Neural cell (in vitro differentiated cells): Measurements from ENCODE around the gene FBXW8. TPM values are rescaled to one million over a fixed set of nuclear protein-coding genes. Genes with fewer than 3 reads are reported as not detected.

Source experiments
- H2AFZ ChIP-seq: fragments of 200-600, 300-800 bp; sonication (generic), shearing (Covaris generic); 2 replicates; pipeline ENCODE4 v1.6.0; 2014; ENCODE audit warnings: low read depth, mild to moderate bottlenecking, antibody characterized with exemption, low read length, moderate library complexity
- H3F3A ChIP-seq: fragments of 200-600 bp; shearing (Covaris generic); 2 replicates; pipeline ENCODE4 v1.6.1; 2016; ENCODE audit warnings: mild to moderate bottlenecking, moderate library complexity, mixed read lengths, antibody characterized with exemption, low read length; ENCODE audit not compliant: insufficient read depth, poor library complexity, severe bottlenecking
- H3K27ac ChIP-seq: fragments of 200-600, 300-800 bp; sonication (generic), shearing (Covaris generic); 2 replicates; pipeline ENCODE4 v1.5.1; 2014; ENCODE audit warnings: mild to moderate bottlenecking, low read length, moderate library complexity
- H3K27me3 ChIP-seq: fragments of 300-800, 200-600 bp; sonication (generic), shearing (Covaris generic); 2 replicates; pipeline ENCODE4 v1.6.0; 2014; ENCODE audit warnings: mild to moderate bottlenecking, low read depth, low read length, moderate library complexity; ENCODE audit not compliant: insufficient read depth
- H3K36me3 ChIP-seq: fragments of 300-800, 200-600 bp; sonication (generic), shearing (Covaris generic); 2 replicates; pipeline ENCODE4 v1.5.1; 2014; ENCODE audit warnings: mild to moderate bottlenecking, antibody characterized with exemption, low read length, moderate library complexity; ENCODE audit not compliant: insufficient read depth
- H3K4me2 ChIP-seq: fragments of 300-800, 200-600 bp; sonication (generic), shearing (Covaris generic); 2 replicates; pipeline ENCODE4 v1.6.0; 2014; ENCODE audit warnings: mild to moderate bottlenecking, low read length
- H3K4me3 ChIP-seq: fragments of 300-800, 200-600 bp; sonication (generic), shearing (Covaris generic); 2 replicates; pipeline ENCODE4 v1.5.1; 2014; ENCODE audit warnings: mild to moderate bottlenecking, low read length, moderate library complexity
- H3K79me2 ChIP-seq: fragments of 200-600 bp; shearing (Covaris generic); replicated peaks from 2 replicates; pipeline ENCODE4 v1.6.0; 2014; ENCODE audit warnings: mild to moderate bottlenecking, low read length, moderate library complexity; ENCODE audit not compliant: insufficient read depth
- H3K9ac ChIP-seq: fragments of 300-800, 200-600 bp; sonication (generic), shearing (Covaris generic); 2 replicates; pipeline ENCODE4 v1.6.1; 2016; ENCODE audit warnings: mild to moderate bottlenecking, low read length, mixed read lengths
- H3K9me2 ChIP-seq: fragments of 200-600 bp; shearing (Covaris generic); 2 replicates; pipeline ENCODE4 v1.6.1; 2016; ENCODE audit warnings: mild to moderate bottlenecking, low read length, mixed read lengths; ENCODE audit not compliant: insufficient read depth
- H3K9me3 ChIP-seq: fragments of 200-600, 300-800 bp; sonication (generic), shearing (Covaris generic); 2 replicates; pipeline ENCODE4 v1.6.1; 2016; ENCODE audit warnings: mild to moderate bottlenecking, mixed run types, low read length, moderate library complexity, mixed read lengths
- H4K20me1 ChIP-seq: fragments of 200-600 bp; shearing (Covaris generic); 2 replicates; pipeline ENCODE4 v1.6.1; 2016; ENCODE audit warnings: mild to moderate bottlenecking, mixed run types; ENCODE audit not compliant: insufficient read depth
- EP300 ChIP-seq: fragments of 450-650 bp; conservative IDR thresholded peaks from 2 replicates; pipeline ENCODE4 v1.6.1; 2014; ENCODE audit warnings: antibody characterized with exemption, mild to moderate bottlenecking, moderate library complexity; ENCODE audit not compliant: poor library complexity, severe bottlenecking
- EZH2 ChIP-seq: fragments of 200-600, 300-800 bp; shearing (Covaris generic), sonication (generic); IDR thresholded peaks from 2 replicates; pipeline ENCODE4 v1.6.1; 2014; ENCODE audit warnings: antibody characterized with exemption, low read length, borderline replicate concordance, mild to moderate bottlenecking; ENCODE audit not compliant: insufficient read depth, poor library complexity, severe bottlenecking
- MXI1 ChIP-seq: fragments of 450-650 bp; conservative IDR thresholded peaks from 2 replicates; pipeline ENCODE4 v1.6.1; 2014; ENCODE audit warnings: antibody characterized with exemption, mild to moderate bottlenecking; ENCODE audit not compliant: poor library complexity, severe bottlenecking
- POLR2AphosphoS5 ChIP-seq: IDR thresholded peaks from 2 replicates; pipeline ENCODE4 v1.6.1; 2012
- RAD21 ChIP-seq: fragments of 450-650 bp; conservative IDR thresholded peaks from 2 replicates; pipeline ENCODE4 v1.6.1; 2014; ENCODE audit warnings: antibody characterized with exemption, mild to moderate bottlenecking, moderate library complexity
- SMC3 ChIP-seq: fragments of 450-650 bp; conservative IDR thresholded peaks from 2 replicates; pipeline ENCODE4 v1.6.1; 2014; ENCODE audit warnings: antibody characterized with exemption, mild to moderate bottlenecking, moderate library complexity; ENCODE audit not compliant: poor library complexity
- TAF1 ChIP-seq: IDR thresholded peaks from 2 replicates; pipeline ENCODE4 v1.6.1; 2012; ENCODE audit warnings: low read depth
- polyA plus RNA-seq: library from polyadenylated mRNA; depleted of rRNA; stranded (reverse); fragments of >200 nt; gene quantifications from 2 replicates; pipeline ENCODE4 v1.2.3, GENCODE V29; 2014
- TF ChIP-seq, protein P1 (sequence below): fragments of 450-650 bp; IDR thresholded peaks from 2 replicates; pipeline ENCODE4 v1.5.1; 2014; ENCODE audit warnings: antibody characterized with exemption, mild to moderate bottlenecking, moderate library complexity; ENCODE audit not compliant: poor library complexity, severe bottlenecking
- TF ChIP-seq, protein P2 (sequence below): IDR thresholded peaks from 2 replicates; pipeline ENCODE4 v1.6.1; 2012; ENCODE audit warnings: borderline replicate concordance

The FBXW8 gene
- polyA plus RNA-seq, 1 donor from 2014 or later, result 5.6 TPM

DNA sequence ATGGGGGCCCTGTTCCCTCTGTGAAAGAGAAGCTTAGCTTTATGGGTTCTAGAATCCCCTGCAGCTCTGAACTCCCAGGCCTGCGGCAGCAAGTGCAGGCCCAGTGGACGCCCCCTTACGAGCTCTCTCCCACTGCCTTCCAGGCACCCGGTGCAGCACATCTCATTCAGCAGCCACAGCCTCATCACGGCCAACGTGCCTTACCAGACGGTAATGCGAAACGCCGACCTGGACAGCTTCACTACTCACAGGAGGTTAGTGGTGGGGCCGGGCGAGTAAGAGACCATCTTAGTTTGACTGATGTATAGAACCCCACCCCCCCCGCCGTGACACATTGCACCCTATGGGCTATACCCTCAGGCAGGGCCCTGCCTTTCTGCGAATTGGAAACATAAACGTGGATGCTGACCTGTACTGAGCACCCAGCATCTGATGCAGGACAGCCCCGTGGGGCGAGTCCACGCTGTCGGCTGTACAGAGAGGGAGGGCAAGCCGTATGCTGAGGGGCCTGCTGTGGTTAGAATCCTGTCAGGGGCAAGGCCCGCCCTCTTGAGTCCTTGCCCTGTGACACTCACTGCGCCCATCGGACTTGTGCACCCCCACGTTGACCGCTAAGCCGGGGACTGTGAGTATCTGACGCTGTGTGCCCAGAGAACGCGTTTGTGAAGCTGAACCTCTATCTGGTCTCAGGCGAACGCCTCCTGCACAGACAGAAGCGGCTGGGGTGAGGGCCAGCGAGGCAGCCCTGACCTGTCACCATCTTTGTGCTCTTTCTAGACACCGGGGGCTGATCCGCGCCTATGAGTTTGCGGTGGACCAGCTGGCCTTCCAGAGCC, 116.7 kb downstream of the FBXW8 start:
- no peak overlapping the region for H3K27ac ChIP-seq
- no peak for TF ChIP-seq TAF1
- no peak for TF ChIP-seq EP300
- TF ChIP-seq RAD21, result no peak
- no peak for TF ChIP-seq POLR2AphosphoS5
- TF ChIP-seq EZH2, result no peak
- TF ChIP-seq SMC3, result no peak
- TF ChIP-seq MXI1, result no peak
- TF ChIP-seq, protein P1, sequence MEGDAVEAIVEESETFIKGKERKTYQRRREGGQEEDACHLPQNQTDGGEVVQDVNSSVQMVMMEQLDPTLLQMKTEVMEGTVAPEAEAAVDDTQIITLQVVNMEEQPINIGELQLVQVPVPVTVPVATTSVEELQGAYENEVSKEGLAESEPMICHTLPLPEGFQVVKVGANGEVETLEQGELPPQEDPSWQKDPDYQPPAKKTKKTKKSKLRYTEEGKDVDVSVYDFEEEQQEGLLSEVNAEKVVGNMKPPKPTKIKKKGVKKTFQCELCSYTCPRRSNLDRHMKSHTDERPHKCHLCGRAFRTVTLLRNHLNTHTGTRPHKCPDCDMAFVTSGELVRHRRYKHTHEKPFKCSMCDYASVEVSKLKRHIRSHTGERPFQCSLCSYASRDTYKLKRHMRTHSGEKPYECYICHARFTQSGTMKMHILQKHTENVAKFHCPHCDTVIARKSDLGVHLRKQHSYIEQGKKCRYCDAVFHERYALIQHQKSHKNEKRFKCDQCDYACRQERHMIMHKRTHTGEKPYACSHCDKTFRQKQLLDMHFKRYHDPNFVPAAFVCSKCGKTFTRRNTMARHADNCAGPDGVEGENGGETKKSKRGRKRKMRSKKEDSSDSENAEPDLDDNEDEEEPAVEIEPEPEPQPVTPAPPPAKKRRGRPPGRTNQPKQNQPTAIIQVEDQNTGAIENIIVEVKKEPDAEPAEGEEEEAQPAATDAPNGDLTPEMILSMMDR, result no peak
- TF ChIP-seq, protein P2, sequence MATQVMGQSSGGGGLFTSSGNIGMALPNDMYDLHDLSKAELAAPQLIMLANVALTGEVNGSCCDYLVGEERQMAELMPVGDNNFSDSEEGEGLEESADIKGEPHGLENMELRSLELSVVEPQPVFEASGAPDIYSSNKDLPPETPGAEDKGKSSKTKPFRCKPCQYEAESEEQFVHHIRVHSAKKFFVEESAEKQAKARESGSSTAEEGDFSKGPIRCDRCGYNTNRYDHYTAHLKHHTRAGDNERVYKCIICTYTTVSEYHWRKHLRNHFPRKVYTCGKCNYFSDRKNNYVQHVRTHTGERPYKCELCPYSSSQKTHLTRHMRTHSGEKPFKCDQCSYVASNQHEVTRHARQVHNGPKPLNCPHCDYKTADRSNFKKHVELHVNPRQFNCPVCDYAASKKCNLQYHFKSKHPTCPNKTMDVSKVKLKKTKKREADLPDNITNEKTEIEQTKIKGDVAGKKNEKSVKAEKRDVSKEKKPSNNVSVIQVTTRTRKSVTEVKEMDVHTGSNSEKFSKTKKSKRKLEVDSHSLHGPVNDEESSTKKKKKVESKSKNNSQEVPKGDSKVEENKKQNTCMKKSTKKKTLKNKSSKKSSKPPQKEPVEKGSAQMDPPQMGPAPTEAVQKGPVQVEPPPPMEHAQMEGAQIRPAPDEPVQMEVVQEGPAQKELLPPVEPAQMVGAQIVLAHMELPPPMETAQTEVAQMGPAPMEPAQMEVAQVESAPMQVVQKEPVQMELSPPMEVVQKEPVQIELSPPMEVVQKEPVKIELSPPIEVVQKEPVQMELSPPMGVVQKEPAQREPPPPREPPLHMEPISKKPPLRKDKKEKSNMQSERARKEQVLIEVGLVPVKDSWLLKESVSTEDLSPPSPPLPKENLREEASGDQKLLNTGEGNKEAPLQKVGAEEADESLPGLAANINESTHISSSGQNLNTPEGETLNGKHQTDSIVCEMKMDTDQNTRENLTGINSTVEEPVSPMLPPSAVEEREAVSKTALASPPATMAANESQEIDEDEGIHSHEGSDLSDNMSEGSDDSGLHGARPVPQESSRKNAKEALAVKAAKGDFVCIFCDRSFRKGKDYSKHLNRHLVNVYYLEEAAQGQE, result no peak
- H3K4me2 ChIP-seq, result no peak overlapping the region
- H2AFZ ChIP-seq, result no peak overlapping the region
- no peaks in the 10 kb centered on the region for H3K9me3 ChIP-seq
- no peaks in the 10 kb centered on the region for H3K79me2 ChIP-seq
- H3F3A ChIP-seq, result no peaks in the 10 kb centered on the region
- no peaks in the 10 kb centered on the region for H4K20me1 ChIP-seq
- no peaks in the 10 kb centered on the region for H3K36me3 ChIP-seq
- H3K4me3 ChIP-seq, result no peak overlapping the region
- H3K27me3 ChIP-seq, result no peaks in the 10 kb centered on the region
- no peak overlapping the region for H3K9ac ChIP-seq
- no peaks in the 10 kb centered on the region for H3K9me2 ChIP-seq

DNA sequence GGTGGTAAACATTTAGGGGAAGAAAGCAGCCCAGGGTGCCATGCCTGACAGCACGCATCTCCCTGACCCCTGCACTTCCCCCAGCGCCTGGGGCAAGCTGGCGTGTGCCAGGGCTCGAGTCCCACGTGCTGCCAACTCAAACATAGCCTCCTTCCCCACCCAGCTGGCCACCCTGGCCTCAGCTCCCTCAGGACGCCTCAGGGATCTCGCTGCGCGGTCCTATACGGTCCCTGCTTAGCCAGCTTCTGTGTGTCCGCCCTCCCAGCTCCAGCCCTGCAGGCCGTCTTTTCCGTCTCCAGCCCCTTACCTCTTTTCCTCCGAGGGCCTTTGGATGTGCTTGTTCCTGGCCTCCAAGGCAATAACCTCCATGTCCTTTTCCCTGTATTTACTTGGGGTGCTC, 117.5 kb downstream of the FBXW8 start:
- H4K20me1 ChIP-seq, result no peaks in the 10 kb centered on the region
- H3K36me3 ChIP-seq, result no peaks in the 10 kb centered on the region

More for the DNA sequence above, 117.5 kb downstream of the FBXW8 start:
- Histone ChIP-seq H3K27me3 (no peaks in the 10 kb centered on the region), H3K9me3 (no peaks in the 10 kb centered on the region), H3K9me2 (no peaks in the 10 kb centered on the region), H3K27ac (no peak overlapping the region), H3K9ac (no peak overlapping the region), H3K4me2 (no peak overlapping the region), H2AFZ (no peak overlapping the region), H3F3A (no peaks in the 10 kb centered on the region), H3K4me3 (no peak overlapping the region), H3K79me2 (no peaks in the 10 kb centered on the region)
- no peak for TF ChIP-seq EP300
- no peak for TF ChIP-seq MXI1
- TF ChIP-seq EZH2, result no peak
- no peak for TF ChIP-seq SMC3
- TF ChIP-seq, protein P1, result no peak
- no peak for TF ChIP-seq POLR2AphosphoS5
